HG02642 (cell line): Measurements from ENCODE around the gene SLC30A10.
"Not testable (repeated sequence)": the region's sequence is repeated elsewhere in the genome, so short reads cannot be mapped to it uniquely, and the experiment has no call there.

Experiments
- ATAC-seq: cut with Tn5 transposase; IDR thresholded peaks from one replicate; pipeline ENCODE4 v1.9.1; 2021; ENCODE audit warnings: mild to moderate bottlenecking; ENCODE audit not compliant: unreplicated experiment, poor library complexity

SLC30A10 gene

GRCh38 chr1:219927956-219928790 lies at the start of gene SLC30A10:
Gene SLC30A10 (minus strand): TSS chr1:219928557. CDS start chr1:219928440, 117 bp downstream.
- peak; percentile 63 for ATAC-seq

DNA sequence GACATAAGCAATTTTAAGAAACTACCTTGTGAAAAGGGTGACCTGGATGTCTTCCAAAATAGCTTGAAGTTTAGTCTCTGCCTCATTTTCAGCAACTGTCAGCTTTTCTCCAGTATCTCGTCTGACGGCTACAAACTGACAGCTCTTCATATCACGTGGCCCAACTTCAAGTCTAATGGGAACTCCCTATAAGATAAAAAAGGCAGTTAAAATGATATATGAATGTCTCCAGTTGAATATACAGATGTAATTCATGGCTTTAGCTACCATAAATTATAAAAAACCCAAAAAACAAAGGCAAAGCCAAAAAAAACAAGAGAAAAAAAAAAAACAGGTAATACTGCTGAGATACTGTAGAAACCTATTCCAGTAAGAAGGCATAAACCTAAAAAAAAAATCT lies 44.9 kb upstream of the SLC30A10 start:
- no peak for ATAC-seq

DNA sequence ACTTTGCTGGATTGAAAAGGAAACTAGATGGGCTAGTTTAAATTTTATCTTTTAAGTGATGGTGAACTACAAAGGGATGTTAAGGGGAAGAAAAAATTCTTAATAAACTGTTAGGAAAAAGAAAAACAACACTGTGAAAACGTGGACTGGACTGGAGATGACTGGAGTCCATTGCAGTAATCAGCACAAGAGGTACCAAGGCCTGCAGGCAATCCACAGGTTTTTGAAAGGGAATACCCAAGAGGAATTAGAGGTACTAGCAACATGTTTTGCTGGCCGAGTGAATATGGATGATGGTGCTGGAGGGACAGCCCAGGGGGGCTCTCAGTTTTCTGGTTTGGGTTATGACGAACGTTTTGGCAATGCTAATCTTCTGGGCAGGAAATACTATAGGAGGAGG lies 39.0 kb upstream of the SLC30A10 start:
- no peak for ATAC-seq

GRCh38 chr1:219966071-219966349 lies 37.7 kb upstream of the SLC30A10 start:
- no peak for ATAC-seq

DNA sequence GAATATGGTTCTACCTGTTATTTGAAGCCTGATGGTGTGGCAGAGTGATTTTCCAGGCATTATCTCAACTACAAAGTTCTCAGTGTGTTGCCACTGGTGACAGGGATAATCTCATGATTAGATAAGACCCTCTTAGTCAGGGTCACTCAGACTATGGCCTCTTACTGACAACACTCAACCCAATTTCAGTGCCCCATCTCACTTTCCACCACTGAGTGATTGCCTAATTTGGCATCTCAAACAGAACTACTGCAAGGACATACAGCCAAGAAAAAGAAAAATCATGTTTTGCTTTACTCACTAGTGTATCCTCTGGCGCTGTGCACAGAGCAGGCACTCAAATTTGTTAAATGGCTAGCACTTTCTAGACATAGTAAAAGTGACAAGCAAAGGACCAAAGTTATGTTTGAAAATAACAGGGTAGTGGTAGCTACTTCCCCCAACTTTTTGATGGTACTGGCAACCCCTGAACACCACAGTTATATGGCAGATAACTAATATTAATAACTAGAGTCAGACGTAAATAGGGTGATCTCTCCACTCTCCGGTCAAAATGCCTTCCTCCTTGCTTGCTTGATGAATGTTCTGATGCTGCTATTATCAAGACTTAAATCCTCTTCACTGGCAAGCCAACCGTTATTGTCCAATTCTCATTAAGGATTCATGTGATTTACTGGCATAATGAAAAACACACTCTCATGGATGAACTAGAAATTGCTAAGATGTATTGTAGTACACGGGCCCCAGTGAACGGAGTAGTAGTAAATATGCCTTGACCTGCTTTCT lies 37.1 kb upstream of the SLC30A10 start:
- ATAC-seq: no peak

- ATAC-seq: no peak
Measured at GRCh38 chr1:219963432-219963831, 35.1 kb upstream of the SLC30A10 start.

DNA sequence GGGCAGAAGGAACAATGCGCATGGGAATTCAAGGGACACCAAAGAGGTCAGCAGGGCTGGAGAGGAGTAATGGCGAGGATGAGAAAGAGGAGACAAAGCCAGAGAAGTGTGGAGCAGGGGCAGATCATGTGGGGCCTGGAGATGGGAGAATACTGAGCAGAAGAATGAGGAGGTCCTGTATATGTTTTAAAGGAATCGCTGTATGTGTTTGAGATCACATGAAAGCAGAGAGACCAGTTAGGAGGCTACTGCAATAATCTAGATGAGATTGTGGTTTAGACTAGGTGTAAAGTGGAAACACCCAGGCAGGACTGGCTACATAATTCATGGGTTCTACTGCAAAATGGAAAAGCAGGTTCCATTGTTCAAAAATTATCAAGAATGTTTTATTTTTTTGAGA lies 33.3 kb upstream of the SLC30A10 start:
- ATAC-seq: no peak

DNA sequence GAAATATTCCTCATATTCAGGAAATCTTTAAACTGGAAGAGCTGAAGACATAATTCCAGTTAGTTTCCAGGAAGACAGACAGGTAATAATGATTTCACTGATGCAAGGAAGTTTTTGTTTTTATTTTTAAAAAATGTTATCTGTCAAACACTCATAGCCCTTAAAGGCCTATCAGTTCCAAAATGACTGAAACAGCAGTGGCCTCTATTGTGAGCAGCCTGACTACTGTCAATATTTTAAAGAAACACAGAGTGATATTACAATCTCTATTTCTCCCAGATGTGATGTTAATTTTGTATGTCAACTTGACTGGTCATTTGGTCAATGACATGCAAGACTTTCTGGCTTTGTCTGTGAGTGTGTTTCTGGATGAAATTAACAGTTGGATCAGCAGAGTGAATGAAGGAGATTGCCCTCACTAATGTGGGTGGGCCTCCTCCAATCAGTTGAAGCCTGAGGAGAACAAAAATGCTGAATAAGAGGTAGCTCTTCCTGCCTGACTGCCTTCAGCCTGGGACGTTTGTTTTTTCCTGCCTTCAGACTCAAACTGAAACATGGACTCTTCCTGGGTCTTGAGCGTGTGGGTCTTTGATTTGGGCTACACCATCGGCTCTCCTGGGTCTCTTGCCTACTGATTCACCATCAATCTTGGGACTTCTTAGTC lies 31.3 kb upstream of the SLC30A10 start:
- no peak for ATAC-seq

DNA sequence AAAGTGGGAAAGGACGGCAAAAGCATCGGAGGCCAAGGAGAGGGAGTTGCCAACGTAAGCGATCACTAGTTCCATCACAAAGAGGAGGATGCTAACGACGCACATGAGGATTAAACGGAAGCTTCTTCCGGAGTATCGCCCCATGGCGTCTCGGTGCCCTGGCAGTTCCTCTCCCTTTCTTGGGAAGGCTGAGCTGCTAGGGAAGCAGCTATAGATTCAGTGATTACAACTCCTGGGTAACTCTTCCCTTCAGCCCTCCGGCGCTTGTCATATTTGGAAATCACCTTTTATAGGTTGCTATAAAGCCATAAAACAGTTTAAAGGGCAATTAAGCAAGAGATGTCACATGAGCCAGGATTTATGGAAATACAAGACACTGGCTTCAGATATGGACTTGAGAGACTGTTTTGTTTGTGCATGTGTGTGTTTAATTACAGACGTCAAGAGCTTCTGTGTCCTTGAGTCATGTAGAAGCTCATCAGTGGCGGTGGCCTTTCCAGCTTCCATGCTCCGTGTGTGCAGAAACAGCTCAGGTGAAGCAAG lies 30.6 kb upstream of the SLC30A10 start:
- no peak for ATAC-seq

DNA sequence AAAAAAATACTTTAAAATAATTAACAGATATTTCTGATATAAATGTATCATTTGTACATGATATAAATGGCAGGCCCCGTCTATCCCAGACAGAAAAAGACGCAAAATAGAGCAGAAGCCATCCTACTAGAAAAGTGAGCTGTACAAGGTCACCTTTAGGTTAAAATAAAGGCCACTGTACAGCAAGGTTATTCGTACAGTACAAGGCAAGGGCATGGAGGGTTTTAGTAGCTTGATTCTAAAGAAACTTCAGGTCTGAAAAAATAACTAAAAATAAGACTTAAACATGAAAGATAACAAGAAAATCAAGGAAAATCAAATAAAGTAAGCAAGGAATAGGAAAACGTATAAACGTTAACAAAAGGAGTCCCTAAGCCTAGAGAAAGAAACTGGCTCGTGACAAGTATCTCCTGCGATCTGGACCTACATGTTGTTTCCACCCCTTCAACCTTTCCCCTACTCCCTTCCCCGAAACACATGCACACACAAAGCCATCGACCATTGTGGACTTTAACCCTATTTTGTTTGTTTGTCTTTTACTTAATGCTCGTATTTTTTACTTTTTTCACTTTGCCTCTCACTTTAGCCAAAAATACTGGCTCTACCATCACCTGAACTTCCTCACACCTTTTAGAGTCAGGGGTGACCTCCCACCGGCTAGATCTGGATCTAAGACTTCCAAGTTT lies 26.5 kb upstream of the SLC30A10 start:
- ATAC-seq: no peak

DNA sequence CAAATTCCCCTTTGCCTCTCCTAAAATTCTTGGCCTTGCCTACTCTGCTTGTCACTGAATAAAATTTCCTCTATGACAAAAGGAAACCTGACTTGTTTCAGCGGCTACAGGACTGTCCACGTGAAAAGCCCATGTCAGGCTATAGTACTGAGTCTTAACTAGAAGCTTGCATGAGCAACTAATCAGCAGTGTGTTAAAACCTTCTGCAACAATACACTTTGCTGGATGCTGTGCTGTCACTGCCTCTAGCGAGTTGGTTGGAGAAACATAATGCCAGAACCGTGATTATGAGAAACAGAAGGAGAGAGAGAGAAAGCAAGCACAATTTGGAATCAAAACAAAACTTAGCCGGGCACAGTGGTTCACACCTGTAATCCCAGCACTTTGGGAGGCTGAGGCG lies 25.7 kb upstream of the SLC30A10 start:
- ATAC-seq: no peak

- ATAC-seq: no peak
Measured at GRCh38 chr1:219952361-219952760, 24.0 kb upstream of the SLC30A10 start.

GRCh38 chr1:219949227-219949626 lies 20.9 kb upstream of the SLC30A10 start:
- ATAC-seq: not testable (repeated sequence)

DNA sequence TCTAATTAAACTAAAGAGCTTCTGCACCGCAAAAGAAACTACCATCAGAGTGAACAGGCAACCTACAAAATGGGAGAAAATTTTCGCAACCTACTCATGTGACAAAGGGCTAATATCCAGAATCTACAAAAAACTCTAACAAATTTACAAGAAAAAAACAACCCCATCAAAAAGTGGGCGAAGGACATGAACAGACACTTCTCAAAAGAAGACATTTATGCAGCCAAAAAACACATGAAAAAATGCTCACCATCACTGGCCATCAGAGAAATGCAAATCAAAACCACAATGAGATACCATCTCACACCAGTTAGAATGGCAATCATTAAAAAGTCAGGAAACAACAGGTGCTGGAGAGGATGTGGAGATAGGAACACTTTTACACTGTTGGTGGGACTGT lies 20.4 kb upstream of the SLC30A10 start:
- not testable (repeated sequence) for ATAC-seq

GRCh38 chr1:219945795-219946194 lies 17.4 kb upstream of the SLC30A10 start:
- no peak for ATAC-seq

- no peak for ATAC-seq
Measured at GRCh38 chr1:219941179-219942118, 13.1 kb upstream of the SLC30A10 start.

GRCh38 chr1:219940707-219941106 lies 12.3 kb upstream of the SLC30A10 start:
- ATAC-seq: no peak

GRCh38 chr1:219938706-219939105 lies 10.3 kb upstream of the SLC30A10 start:
- ATAC-seq: no peak

- not testable (repeated sequence) for ATAC-seq
Measured at GRCh38 chr1:219933763-219934162, 5.4 kb upstream of the SLC30A10 start.
